HL-60 (cell line): ENCODE measurements around the gene SRPK2.

Experiments
- CTCF ChIP-seq: IDR thresholded peaks from one replicate; pipeline ENCODE4 v1.5.1; 2011; ENCODE audit warnings: low read length, control low read depth, inconsistent platforms; ENCODE audit not compliant: insufficient read depth
- GABPA ChIP-seq: IDR thresholded peaks from 2 replicates; pipeline ENCODE4 v1.6.1; 2012; ENCODE audit warnings: low read depth
- POLR2AphosphoS5 ChIP-seq: IDR thresholded peaks from 2 replicates; pipeline ENCODE4 v1.6.1; 2012; ENCODE audit warnings: low read depth
- REST ChIP-seq: IDR thresholded peaks from 2 replicates; pipeline ENCODE4 v1.6.1; 2012; ENCODE audit warnings: low read depth; ENCODE audit not compliant: insufficient replicate concordance
- SPI1 ChIP-seq: IDR thresholded peaks from 2 replicates; pipeline ENCODE4 v1.6.1; 2012; ENCODE audit warnings: low read depth, mild to moderate bottlenecking, borderline replicate concordance

DNA sequence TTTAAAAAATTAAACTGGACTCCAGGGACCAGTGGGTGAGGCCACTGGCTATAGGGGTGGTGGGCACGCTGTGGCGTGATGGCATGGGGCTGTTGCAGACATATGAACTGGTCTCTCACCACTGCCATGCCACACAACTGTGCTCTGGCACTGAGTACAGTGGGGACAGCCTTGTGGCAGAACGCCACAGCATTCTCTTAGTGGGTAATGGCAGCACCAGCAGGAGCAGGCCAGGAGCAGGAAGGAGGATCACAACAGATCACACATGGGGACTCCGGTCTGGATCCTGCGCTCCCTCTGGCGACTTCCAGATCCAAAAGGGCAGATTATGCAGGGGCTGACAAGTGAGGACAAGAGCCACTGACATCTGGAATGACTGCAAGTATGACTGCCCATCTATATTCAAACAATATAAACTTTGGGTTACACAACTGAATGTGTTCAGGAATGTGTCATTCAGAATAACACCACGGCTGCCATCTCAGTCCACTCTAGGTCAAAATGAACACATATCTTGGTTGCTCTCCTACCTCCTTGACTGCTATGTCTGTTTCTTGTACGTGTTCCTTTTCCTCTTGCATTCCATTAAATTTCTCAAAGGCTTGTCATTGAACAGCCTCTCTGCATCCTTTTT, 198.7 kb downstream of the SRPK2 start:
- TF ChIP-seq CTCF (no peak), POLR2AphosphoS5 (no peak), REST (no peak), GABPA (no peak), SPI1 (no peak)
